NCI-H2171 (cell line): ENCODE results near the gene PERCC1.
"Not testable (repeated sequence)": the region's sequence is repeated elsewhere in the genome, so short reads cannot be mapped to it uniquely, and the experiment has no call there.

Source experiments
- DNase-seq: peaks from one replicate; lab custom pipeline; 2025; lab: John Stamatoyannopoulos, UW

PERCC1 gene

GRCh38 chr16:1469693-1470201 lies 38.9 kb downstream of the PERCC1 start:
- DNase-seq = no peak

- DNase-seq = no peak
Observed at GRCh38 chr16:1470481-1471251, 39.8 kb downstream of the PERCC1 start.

- DNase-seq = no peak
Observed at GRCh38 chr16:1471569-1472194, 40.8 kb downstream of the PERCC1 start.

GRCh38 chr16:1472974-1473373 lies 42.1 kb downstream of the PERCC1 start:
- no peak for DNase-seq

- no peak for DNase-seq
Observed at GRCh38 chr16:1474082-1474795, 43.4 kb downstream of the PERCC1 start.

GRCh38 chr16:1474796-1475551 lies 44.1 kb downstream of the PERCC1 start, which contains the start of gene CLCN7:
TSS of gene CLCN7 (minus strand) at chr16:1475028. CDS start at chr16:1474974, 54 bp downstream.
- DNase-seq = peak; percentile 83

GRCh38 chr16:1475552-1476114 lies 44.8 kb downstream of the PERCC1 start:
- no peak for DNase-seq

GRCh38 chr16:1477033-1477432 lies 46.2 kb downstream of the PERCC1 start:
- no peak for DNase-seq

GRCh38 chr16:1478937-1479336 lies 48.1 kb downstream of the PERCC1 start:
- DNase-seq = not testable (repeated sequence)

GRCh38 chr16:1481906-1482835 lies 51.3 kb downstream of the PERCC1 start:
- no peak for DNase-seq
